Thoracic aorta (tissue), 2 donors: ENCODE measurements around the gene MMP3. TPM values are rescaled to one million over a fixed set of nuclear protein-coding genes. Genes with fewer than 3 reads are reported as not detected.

Source experiments
- ATAC-seq: fragments of 150-250 bp; one replicate; pipeline ENCODE4 v1.8.0; 2017; ENCODE audit warnings: low read depth; ENCODE audit not compliant: insufficient number of reproducible peaks, low FRiP score
- DNase-seq: peaks from one replicate; pipeline ENCODE4 v3.0.0-alpha.2; 2020; ENCODE audit warnings: low spot score
- H3K27ac ChIP-seq, 2 donors: fragments of 200-600 bp; sonication (generic); 1 replicate in 1 of 2; 2 replicates in 1 of 2; pipeline ENCODE4 v1.5.1; 2016; ENCODE audit warnings: mild to moderate bottlenecking in 2 of 2, moderate library complexity in 2 of 2
- H3K27me3 ChIP-seq: fragments of 200-600 bp; sonication (generic); replicated peaks from 2 replicates; pipeline ENCODE4 v1.6.0; 2016; ENCODE audit warnings: mild to moderate bottlenecking; ENCODE audit not compliant: insufficient read depth
- H3K36me3 ChIP-seq: fragments of 200-600 bp; sonication (generic); one replicate; pipeline ENCODE4 v1.5.1; 2016
- H3K4me1 ChIP-seq, 2 donors: fragments of 200-600 bp; sonication (generic); 1 replicate in 1 of 2; 2 replicates in 1 of 2; pipeline versions ENCODE4 v1.5.1 to v1.6.0; 2016; ENCODE audit warnings: low read depth in 2 of 2, mild to moderate bottlenecking in 1 of 2; ENCODE audit not compliant: control insufficient read depth in 1 of 2
- H3K4me3 ChIP-seq: fragments of 200-600 bp; sonication (generic); 2 replicates; pipeline ENCODE4 v1.5.1; 2016; ENCODE audit warnings: mild to moderate bottlenecking
- H3K9me3 ChIP-seq: fragments of 200-600 bp; sonication (generic); 2 replicates; pipeline ENCODE4 v1.5.1; 2016
- total RNA-seq, 2 donors: library from RNA; depleted of rRNA; stranded (reverse); fragments of >200 nt; gene quantifications; one replicate each; pipeline versions ENCODE4 v1.1.0 to v1.2.3, GENCODE V29; 2016
- TF ChIP-seq, protein P1 (sequence below): fragments of 200-600 bp; sonication (generic); IDR thresholded peaks from one replicate; pipeline ENCODE4 v1.5.1; 2019; ENCODE audit warnings: antibody characterized with exemption

The MMP3 gene
- total RNA-seq, 2 donors from 2014 or later: 4.2 to 8.9 TPM

- TF ChIP-seq, protein P1, sequence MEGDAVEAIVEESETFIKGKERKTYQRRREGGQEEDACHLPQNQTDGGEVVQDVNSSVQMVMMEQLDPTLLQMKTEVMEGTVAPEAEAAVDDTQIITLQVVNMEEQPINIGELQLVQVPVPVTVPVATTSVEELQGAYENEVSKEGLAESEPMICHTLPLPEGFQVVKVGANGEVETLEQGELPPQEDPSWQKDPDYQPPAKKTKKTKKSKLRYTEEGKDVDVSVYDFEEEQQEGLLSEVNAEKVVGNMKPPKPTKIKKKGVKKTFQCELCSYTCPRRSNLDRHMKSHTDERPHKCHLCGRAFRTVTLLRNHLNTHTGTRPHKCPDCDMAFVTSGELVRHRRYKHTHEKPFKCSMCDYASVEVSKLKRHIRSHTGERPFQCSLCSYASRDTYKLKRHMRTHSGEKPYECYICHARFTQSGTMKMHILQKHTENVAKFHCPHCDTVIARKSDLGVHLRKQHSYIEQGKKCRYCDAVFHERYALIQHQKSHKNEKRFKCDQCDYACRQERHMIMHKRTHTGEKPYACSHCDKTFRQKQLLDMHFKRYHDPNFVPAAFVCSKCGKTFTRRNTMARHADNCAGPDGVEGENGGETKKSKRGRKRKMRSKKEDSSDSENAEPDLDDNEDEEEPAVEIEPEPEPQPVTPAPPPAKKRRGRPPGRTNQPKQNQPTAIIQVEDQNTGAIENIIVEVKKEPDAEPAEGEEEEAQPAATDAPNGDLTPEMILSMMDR: no peak
- no peak for ATAC-seq
These were observed 41.1 kb downstream of the MMP3 start for GRCh38 chr11:102802341-102802740.

DNA sequence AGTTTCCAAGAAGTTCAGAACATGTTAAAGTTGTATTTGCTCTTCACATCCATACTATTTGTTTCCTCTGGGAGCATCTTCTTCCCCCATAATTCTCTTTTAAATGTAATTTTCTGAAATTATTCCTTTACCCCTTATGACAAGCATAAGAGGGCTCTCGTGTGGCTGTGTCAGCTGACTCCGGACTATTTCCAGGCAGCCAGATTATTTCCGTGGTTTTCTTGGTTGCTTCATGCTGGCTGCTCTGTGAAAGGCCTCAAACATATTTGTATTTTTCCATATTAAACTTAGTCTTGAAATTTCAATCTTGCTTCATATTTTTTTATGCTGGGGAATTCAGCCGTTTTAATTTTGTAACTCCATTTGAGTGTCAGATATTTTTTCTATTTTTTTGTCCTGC lies 42.6 kb downstream of the MMP3 start:
- H3K36me3 ChIP-seq: no peaks in the 10 kb centered on the region
- TF ChIP-seq, protein P1: no peak
- no peaks in the 10 kb centered on the region for H3K9me3 ChIP-seq
- no peak for ATAC-seq
- no peak overlapping the region for H3K4me3 ChIP-seq
- H3K27me3 ChIP-seq: no peaks in the 10 kb centered on the region
- no peak for DNase-seq
- H3K27ac ChIP-seq: no peak overlapping the region
- H3K4me1 ChIP-seq: no peaks in the 10 kb centered on the region

More at GRCh38 chr11:102802341-102802740, 41.1 kb downstream of the MMP3 start:
- Histone ChIP-seq H3K27ac (no peak overlapping the region), H3K36me3 (no peaks in the 10 kb centered on the region), H3K9me3 (no peaks in the 10 kb centered on the region), H3K4me1 (no peaks in the 10 kb centered on the region), H3K27me3 (no peaks in the 10 kb centered on the region), H3K4me3 (no peak overlapping the region)
- DNase-seq: no peak

DNA sequence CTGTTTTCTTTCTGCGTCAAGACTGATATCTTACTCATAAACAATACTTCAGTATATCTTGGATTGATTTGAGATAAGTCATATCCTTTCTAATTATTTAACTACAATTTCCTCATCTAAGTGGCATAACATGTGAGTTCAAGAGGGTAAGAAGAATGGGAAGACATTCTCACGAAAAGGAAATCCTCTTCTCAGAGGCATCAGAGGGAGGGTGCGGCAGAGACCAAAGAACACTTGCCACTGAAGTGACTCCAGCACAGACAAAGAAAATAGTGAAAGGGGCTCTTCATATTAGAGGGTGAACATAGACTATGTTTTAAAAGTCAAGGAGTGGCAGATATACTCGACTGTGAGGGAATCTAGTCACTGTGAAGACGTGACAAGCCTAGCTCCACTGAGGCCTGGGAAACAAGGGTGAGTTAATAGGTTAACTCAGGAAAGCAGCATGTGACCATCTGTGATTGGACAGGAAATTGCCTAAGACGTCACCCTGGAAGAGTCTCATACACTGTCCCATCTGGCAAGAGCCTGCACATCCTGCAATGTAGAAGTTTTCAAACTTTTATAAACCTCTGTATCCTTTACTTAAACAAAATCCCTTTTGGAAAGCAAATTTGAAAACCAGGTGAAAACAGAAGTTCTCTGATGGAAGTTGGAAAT lies 43.6 kb downstream of the MMP3 start:
- TF ChIP-seq, protein P1: no peak
- no peaks in the 10 kb centered on the region for H3K27me3 ChIP-seq
- H3K4me1 ChIP-seq: no peaks in the 10 kb centered on the region
- DNase-seq (no peak), ATAC-seq (no peak)
- H3K4me3 ChIP-seq: no peak overlapping the region
- H3K36me3 ChIP-seq: no peaks in the 10 kb centered on the region
- no peak overlapping the region for H3K27ac ChIP-seq
- no peaks in the 10 kb centered on the region for H3K9me3 ChIP-seq

- TF ChIP-seq, protein P1: no peak
- H3K4me3 ChIP-seq: no peak within 1 kb of the TSS
- ATAC-seq (no peak), DNase-seq (no peak)
- H3K36me3 ChIP-seq: no peaks in the 10 kb centered on the region
- H3K4me1 ChIP-seq: no peaks in the 10 kb centered on the region
- no peaks in the 10 kb centered on the region for H3K9me3 ChIP-seq
- H3K27me3 ChIP-seq: no peaks in the 10 kb centered on the region
- no peak within 1 kb of the TSS for H3K27ac ChIP-seq
These were observed 45.2 kb downstream of the MMP3 start, which contains the start of gene MMP1 for GRCh38 chr11:102798012-102798746. MMP1 (minus strand) TSS chr11:102798160; CDS start chr11:102798092, 68 bp downstream.

- TF ChIP-seq, protein P1: no peak
- DNase-seq (no peak), ATAC-seq (no peak)
- Histone ChIP-seq H3K4me3 (no peak overlapping the region), H3K36me3 (no peaks in the 10 kb centered on the region), H3K9me3 (no peaks in the 10 kb centered on the region), H3K27ac (no peak overlapping the region), H3K4me1 (no peaks in the 10 kb centered on the region), H3K27me3 (no peaks in the 10 kb centered on the region)
These were observed 49.0 kb downstream of the MMP3 start for GRCh38 chr11:102794382-102794781.
